GM12874 (cell line): ENCODE data around the gene SPACA6.

Experiments
- CTCF ChIP-seq: IDR thresholded peaks from 2 replicates; pipeline ENCODE4 v1.5.1; 2011; ENCODE audit warnings: low read depth, mild to moderate bottlenecking, control low read depth, low read length, moderate library complexity; ENCODE audit not compliant: insufficient read depth

Gene SPACA6

GRCh38 chr19:51706885-51707284 lies 13.8 kb downstream of the SPACA6 start:
- TF ChIP-seq CTCF: no peak

- no peak for TF ChIP-seq CTCF
Observed at GRCh38 chr19:51708811-51709210, 15.7 kb downstream of the SPACA6 start.

GRCh38 chr19:51709575-51709974 lies 16.4 kb downstream of the SPACA6 start:
- no peak for TF ChIP-seq CTCF

GRCh38 chr19:51710163-51710562 lies 17.0 kb downstream of the SPACA6 start:
- no peak for TF ChIP-seq CTCF

GRCh38 chr19:51711702-51712101 lies 18.6 kb downstream of the SPACA6 start:
- TF ChIP-seq CTCF: no peak

GRCh38 chr19:51712461-51713081 lies 19.4 kb downstream of the SPACA6 start:
- TF ChIP-seq CTCF: peak; percentile 41; the same call in 1 of the 2 replicates

GRCh38 chr19:51713319-51714285 lies 20.5 kb downstream of the SPACA6 start:
- no peak for TF ChIP-seq CTCF
